ENCODE measurements around the gene APOL5.

DNA sequence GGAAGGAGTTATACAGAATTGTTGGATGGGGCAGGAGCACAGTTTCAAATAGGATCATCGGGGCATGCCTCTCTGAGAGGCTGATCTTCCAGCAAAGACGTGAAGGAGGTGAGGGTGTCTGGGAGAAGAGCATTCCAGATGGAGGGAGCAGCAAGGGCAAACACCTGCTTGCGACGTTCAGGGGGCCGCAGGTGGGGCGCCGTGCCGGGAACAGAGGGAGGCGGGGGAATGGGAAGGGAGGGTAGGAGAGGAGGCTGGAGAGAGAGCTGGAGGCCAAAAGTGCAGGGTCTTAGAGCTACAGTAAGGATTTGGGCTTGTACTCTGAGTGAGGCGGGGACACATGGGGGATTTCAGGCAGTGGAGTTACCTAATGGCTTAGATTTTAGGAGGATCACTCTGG lies 13.6 kb downstream of the APOL5 start:
- TF ChIP-seq CTCF (IDR thresholded peaks at IDR 0.05; ENCODE audit: low read depth, low read length, missing input control) (no peak), FOXA1 (IDR thresholded peaks at IDR 0.05) (no peak), YY1 (IDR thresholded peaks at IDR 0.05) (no peak), REST (IDR thresholded peaks at IDR 0.05) (no peak), RAD21 (IDR thresholded peaks at IDR 0.05) (no peak), FOXA2 (IDR thresholded peaks at IDR 0.05) (no peak), HNF4G (IDR thresholded peaks at IDR 0.05) (no peak), TAF1 (conservative IDR thresholded peaks at IDR 0.05) (no peak)
- TF ChIP-seq, protein P1, sequence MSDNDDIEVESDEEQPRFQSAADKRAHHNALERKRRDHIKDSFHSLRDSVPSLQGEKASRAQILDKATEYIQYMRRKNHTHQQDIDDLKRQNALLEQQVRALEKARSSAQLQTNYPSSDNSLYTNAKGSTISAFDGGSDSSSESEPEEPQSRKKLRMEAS (IDR thresholded peaks at IDR 0.05), result no peak
